ENCODE data around the gene DNAJC1.

Gene DNAJC1

DNA sequence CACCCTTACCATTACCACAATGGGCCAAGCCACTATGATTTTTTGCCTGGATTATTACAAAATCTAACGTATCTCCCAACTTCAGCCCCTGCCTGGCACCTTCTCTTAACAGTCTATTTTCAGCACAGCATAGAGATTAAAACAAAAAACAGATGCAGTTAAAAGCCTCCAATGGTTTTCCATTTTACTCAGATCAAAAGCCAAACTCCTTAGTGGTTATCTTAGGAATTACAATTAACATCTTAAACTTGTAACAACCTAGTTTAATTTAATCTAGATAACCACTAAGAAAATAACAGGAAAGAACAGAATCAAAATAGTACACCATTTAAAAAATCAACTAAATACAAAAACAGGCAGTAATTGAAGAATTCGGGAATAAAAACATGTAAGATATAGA is 43.5 kb downstream of the DNAJC1 start:
- no peak for DNase-seq (ENCODE audit: low read depth)

- no peak for DNase-seq (ENCODE audit: low read depth)
Observed at GRCh38 chr10:21954690-21955089, 48.8 kb downstream of the DNAJC1 start.

GRCh38 chr10:21954132-21954531 is 49.4 kb downstream of the DNAJC1 start:
- DNase-seq (ENCODE audit: low read depth), result no peak

GRCh38 chr10:21953585-21954057 is 49.9 kb downstream of the DNAJC1 start:
- DNase-seq (ENCODE audit: low read depth), result peak; percentile 72

- DNase-seq (ENCODE audit: low read depth), result no peak
Observed at GRCh38 chr10:21950566-21950965, 53.0 kb downstream of the DNAJC1 start.

DNA sequence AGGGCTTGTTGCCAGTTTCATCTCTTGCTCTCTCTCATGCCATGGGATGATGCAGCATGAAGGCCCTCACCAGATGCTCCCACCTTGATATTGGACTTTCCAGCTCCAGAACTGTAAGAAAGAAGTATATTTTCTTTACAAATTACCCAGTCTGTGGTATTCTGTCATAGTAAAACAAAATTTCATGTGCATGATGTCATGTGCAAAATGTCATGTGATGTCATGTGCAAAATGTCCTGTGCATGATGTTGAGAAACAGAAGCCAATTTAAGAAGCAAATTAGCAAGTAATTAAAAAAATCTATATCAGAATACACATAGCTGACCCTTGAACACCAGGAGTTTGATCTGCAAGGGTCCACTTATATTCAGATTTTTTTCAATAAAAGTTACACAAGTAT is 56.6 kb downstream of the DNAJC1 start:
- no peak for DNase-seq (ENCODE audit: low read depth)

DNA sequence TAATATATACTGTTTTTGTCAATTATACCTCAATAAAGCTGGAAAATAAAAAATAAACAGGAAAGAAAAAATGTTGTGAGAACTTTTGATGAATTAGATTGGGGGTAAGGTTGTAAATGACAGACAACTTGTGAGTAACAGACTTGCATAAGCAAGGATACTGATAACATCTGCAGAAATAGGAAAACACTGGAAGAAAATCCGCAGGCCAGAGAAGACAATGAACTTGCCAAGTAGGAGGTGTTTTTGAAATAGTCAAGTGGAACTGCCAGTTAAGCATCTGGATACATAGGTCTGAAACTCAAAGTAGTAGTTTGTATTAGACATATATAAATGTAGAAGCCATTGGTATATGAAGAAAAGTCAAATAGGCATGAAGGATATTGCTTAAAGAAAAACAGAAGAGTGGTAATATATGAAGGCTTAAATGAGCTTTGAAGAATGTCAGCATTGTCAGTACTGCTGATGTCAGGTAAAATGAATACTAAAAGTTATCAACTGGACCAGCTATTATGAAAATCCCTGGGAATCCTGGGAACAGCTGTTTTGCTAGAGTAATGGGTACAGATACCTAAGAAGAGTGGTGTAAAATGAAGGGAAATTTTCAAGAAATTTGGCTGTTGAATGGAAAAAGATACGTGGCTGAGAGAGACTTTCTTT is 58.7 kb downstream of the DNAJC1 start:
- no peak for DNase-seq (ENCODE audit: low read depth)

DNA sequence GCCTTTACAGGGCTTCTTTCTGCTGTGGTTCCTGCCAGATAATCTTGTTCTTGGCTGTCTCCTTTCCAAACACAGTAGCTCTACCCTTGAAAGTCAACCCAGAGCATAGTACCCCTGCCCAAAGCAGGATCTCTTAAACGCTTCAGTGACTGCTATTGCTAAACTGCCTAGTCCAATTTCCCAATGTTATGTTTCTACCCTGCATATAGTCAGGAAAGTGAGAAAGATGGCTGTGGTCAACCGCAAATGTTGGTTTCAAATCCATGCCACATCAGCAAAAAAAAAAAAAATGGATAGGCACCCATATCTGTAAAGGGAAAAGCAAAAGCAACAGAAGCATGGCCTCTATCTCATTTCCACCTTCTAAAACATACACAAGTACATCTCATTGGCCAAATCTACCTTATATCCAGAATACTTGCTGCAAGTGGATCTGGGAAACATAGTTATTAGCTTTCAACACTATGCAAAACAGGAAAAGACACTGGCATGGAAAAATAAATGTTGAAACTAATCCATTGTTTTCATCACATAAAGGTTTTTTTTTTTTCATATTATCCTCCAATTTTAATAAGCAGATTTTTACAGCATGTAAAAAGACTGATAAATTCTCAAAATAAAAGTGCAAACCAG is 59.8 kb downstream of the DNAJC1 start:
- DNase-seq (ENCODE audit: low read depth), result no peak

DNA sequence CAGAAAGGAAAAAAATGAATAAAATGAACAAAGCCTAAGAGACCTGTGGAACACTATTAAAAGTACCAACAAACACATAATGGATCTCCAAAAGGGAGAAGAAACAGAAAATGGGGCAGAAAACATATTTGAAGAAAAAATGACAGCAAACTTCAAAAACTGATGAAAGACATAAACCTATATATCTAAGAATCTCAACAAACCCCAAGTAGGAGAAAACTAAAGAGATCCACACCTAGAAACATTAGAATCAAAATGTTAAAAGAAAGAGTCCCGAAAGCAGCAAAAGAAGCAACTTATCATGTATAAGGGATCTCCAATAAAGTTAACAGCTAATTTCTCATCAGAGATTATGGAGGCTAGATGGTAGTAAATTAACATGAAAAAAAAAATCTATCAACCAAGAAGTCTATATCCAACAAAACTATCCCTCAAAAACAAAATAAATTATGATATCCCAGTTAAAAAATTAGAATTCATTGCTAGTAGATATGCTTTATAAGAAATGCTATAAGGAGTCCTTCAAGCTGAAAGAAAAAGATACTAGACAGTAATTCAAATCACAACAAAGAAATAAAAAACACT is 68.0 kb downstream of the DNAJC1 start:
- DNase-seq (ENCODE audit: low read depth), result no peak

GRCh38 chr10:21934307-21934706 is 69.2 kb downstream of the DNAJC1 start:
- DNase-seq (ENCODE audit: low read depth), result peak; percentile 83

DNA sequence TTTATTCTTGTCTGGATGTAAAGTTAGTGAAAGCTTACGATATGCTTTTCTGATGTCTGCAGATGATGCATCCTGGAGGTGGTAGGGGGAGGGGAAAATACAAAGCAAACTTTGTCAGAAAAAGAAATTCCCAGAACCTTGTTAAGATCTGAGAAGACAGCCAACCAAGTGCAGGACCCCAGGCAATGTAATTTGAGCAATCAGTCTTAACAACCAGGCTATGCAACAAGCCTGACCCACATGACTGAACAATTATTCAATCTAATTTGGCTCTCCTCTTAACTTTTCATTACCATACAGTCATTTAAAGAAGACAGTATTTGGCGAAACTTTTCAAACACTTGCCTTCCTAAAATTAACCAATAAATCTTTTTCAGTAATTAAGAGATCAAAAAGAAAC is 74.5 kb downstream of the DNAJC1 start:
- DNase-seq (ENCODE audit: low read depth), result peak; percentile 64

- peak; percentile 90 for DNase-seq (ENCODE audit: low read depth)
Observed at GRCh38 chr10:21927631-21928353, 75.7 kb downstream of the DNAJC1 start.

DNA sequence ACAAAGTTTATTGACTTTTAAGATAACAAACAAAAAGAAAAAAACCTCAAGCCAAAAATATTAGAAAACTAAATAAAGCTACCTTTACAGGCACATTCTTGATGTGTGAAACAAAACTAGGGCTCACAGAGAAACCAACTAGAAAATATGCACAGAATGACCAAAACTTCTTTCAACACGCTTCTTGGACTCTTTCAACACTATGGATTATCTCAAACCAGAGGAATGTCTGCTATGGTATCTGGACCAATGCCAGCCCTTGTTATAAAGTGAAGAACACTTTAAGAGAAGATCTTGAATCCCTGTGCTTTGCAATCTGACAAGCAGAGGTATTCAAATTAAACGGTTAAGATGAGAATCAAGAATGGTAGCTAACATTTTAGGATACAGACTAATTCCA is 76.6 kb downstream of the DNAJC1 start:
- DNase-seq (ENCODE audit: low read depth), result peak; percentile 98

- DNase-seq (ENCODE audit: low read depth), result peak; percentile 34
Observed at GRCh38 chr10:21926358-21926925, 77.1 kb downstream of the DNAJC1 start.

GRCh38 chr10:21925851-21926250 is 77.7 kb downstream of the DNAJC1 start:
- DNase-seq (ENCODE audit: low read depth), result no peak

DNA sequence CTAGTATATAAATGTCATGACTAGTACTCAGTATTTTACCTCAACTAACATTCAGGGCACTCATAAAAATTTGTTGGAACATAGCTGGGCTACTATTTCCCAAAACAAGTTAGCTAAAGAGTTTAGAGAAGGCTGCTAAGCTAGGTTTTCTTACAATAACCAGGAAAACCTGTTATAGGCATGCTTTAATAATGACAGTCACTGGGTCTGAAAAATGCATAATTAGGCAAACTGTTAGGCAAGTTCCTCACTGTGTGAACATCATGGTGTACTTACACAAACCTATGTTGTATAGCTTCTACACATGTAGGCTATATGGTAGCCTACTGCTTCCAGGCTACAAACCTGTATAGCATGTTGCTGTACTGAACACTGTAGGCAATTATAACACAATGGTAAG is 79.0 kb downstream of the DNAJC1 start:
- no peak for DNase-seq (ENCODE audit: low read depth)

DNA sequence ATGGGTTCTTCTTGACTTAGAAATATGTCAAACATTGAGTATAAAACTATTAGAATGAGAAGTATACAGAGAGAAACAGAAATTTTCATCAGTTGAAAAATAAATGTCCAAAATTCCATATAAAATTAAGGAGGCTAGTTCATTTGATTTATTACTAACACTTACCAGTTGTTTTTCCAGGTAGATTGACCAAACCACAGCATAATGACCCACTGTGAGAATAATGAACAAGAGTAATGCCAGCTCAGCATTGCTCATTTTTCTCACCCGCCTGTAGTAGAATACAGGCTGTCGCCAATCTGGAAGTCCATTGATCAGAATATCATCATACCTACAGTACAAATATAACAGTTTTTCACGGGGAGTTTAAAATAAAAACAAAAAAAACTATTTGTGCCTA is 82.9 kb downstream of the DNAJC1 start:
- DNase-seq (ENCODE audit: low read depth), result no peak

DNA sequence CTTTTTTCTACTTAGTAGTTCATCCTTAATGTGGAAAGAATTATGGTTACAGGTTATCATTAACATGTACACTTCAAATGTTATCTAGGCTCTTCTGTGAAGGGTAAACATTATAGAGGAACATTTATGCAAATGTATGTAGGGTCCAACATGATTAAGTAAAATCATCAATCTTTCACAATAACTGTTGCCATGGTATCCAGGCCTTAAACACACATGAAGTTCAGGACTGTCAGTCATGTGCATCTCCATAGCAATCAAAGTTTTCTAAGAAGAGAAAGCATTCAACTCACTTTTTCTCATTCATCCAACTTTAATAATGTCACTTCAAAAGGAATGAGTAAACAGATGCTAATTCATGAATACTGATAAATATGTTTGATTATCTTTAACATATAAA is 83.6 kb downstream of the DNAJC1 start:
- peak; percentile 24 for DNase-seq (ENCODE audit: low read depth)

- no peak for DNase-seq (ENCODE audit: low read depth)
Observed at GRCh38 chr10:21919117-21919516, 84.4 kb downstream of the DNAJC1 start.

GRCh38 chr10:21912625-21913024 is 90.9 kb downstream of the DNAJC1 start:
- DNase-seq (ENCODE audit: low read depth), result no peak

DNA sequence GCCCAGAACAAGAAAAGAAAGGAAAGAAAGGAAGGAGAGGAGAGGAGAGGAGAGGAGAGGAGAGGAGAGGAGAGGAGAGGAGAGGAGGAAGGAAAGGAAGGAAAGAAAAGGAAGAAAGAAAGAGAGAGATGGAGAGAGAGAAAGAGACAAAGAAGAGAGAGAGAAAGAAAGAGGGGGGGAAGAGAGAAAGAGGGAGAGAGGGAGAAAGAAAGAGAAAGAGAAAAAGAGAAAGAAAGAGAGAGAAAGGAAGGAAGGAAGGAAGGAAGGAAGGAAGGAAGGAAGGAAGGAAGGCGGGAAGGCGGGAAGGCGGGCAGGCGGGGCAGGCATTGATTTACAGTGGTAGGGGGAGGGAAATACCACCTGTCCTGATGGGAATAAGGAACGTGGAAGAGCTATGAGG is 92.7 kb downstream of the DNAJC1 start:
- DNase-seq (ENCODE audit: low read depth), result no peak

DNA sequence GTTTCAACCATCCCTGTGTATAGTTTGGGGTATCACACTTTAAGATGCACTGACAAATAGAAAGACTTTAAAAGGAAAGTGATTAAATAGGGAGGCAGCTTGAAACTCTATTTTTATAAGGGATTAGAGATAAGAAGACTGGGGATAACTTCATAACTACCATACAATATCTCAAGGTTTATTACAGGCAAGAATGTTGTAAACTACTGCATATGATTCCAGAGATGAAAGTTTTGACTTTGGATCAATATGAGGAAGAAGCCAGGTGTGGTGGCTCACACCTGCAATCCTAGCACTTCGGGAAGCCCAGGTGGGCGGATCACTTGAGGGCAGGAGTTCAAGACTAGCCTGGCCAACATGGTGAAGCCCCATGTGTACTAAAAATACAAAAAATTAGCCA is 96.1 kb downstream of the DNAJC1 start:
- DNase-seq (ENCODE audit: low read depth), result no peak

- no peak for DNase-seq (ENCODE audit: low read depth)
Observed at GRCh38 chr10:21904930-21905329, 98.6 kb downstream of the DNAJC1 start.
